ENCODE results near the gene E2F1.
"Not testable (repeated sequence)": the region's sequence is repeated elsewhere in the genome, so short reads cannot be mapped to it uniquely, and the experiment has no call there.

Gene E2F1

GRCh38 chr20:33640287-33640686 lies 45.9 kb downstream of the E2F1 start:
- DNase-seq (ENCODE audit: low read depth) = no peak

- no peak for DNase-seq (ENCODE audit: low read depth)
Measured at GRCh38 chr20:33636776-33637175, 49.4 kb downstream of the E2F1 start.

GRCh38 chr20:33635341-33635740 lies 50.8 kb downstream of the E2F1 start:
- DNase-seq (ENCODE audit: low read depth) = no peak

- not testable (repeated sequence) for DNase-seq (ENCODE audit: low read depth)
Measured at GRCh38 chr20:33631910-33632309, 54.3 kb downstream of the E2F1 start.

GRCh38 chr20:33630507-33630906 lies 55.7 kb downstream of the E2F1 start:
- DNase-seq (ENCODE audit: low read depth) = no peak

GRCh38 chr20:33629979-33630378 lies 56.2 kb downstream of the E2F1 start:
- DNase-seq (ENCODE audit: low read depth) = no peak

- no peak for DNase-seq (ENCODE audit: low read depth)
Measured at GRCh38 chr20:33629533-33629932, 56.7 kb downstream of the E2F1 start.

GRCh38 chr20:33627577-33628216 lies 58.5 kb downstream of the E2F1 start:
- no peak for DNase-seq (ENCODE audit: low read depth)

- DNase-seq (ENCODE audit: low read depth) = no peak
Measured at GRCh38 chr20:33626190-33626589, 60.0 kb downstream of the E2F1 start.

All from stimulated activated CD8-positive, alpha-beta memory T cell treated with anti-CD3 and anti-CD28 coated beads, Interleukin-15, amount 100 ng/mL, for 24 hours (primary cell).